Lung (tissue), 12 donors: ENCODE measurements around the gene KIF1A. TPM values are rescaled to one million over a fixed set of nuclear protein-coding genes. Genes with fewer than 3 reads are reported as not detected.

ENCODE experiments used
- ATAC-seq: fragments of 200-7000 bp; cut with Tn5 transposase; one replicate; pipeline ENCODE4 v1.9.1; 2020; ENCODE audit warnings: moderate number of reproducible peaks; ENCODE audit not compliant: insufficient read depth, low FRiP score
- DNase-seq, 3 donors: peaks; one replicate each; pipeline ENCODE4 v3.0.0-alpha.2; 2013 to 2017
- H3K27ac ChIP-seq, 2 donors: one replicate each; pipeline ENCODE4 v1.5.1; 2013; ENCODE audit warnings: mild to moderate bottlenecking in 2 of 2, moderate library complexity in 2 of 2, control low read depth in 1 of 2, inconsistent platforms in 1 of 2, low read depth in 1 of 2, low read length in 1 of 2
- H3K27me3 ChIP-seq, 3 donors: one replicate each; pipeline ENCODE4 v1.5.1; 2013; ENCODE audit warnings: low read length in 2 of 3; ENCODE audit not compliant: control insufficient read depth in 3 of 3, insufficient read depth in 3 of 3
- H3K36me3 ChIP-seq, 4 donors: one replicate each; pipeline ENCODE4 v1.5.1; 2013; ENCODE audit warnings: low read length in 4 of 4, mild to moderate bottlenecking in 1 of 4, moderate library complexity in 1 of 4; ENCODE audit not compliant: control insufficient read depth in 4 of 4, insufficient read depth in 4 of 4
- H3K4me1 ChIP-seq, 5 donors: one replicate each; pipeline ENCODE4 v1.5.1; 2013; ENCODE audit warnings: low read length in 5 of 5, mild to moderate bottlenecking in 2 of 5, moderate library complexity in 1 of 5; ENCODE audit not compliant: control insufficient read depth in 5 of 5, insufficient read depth in 5 of 5
- H3K4me3 ChIP-seq: one replicate; pipeline ENCODE4 v1.5.1; 2013; ENCODE audit warnings: mild to moderate bottlenecking, control low read depth, moderate library complexity
- H3K9ac ChIP-seq, 2 donors: one replicate each; pipeline ENCODE4 v1.5.1; 2013; ENCODE audit warnings: low read length in 2 of 2, control low read depth in 1 of 2; ENCODE audit not compliant: insufficient read depth in 1 of 2
- H3K9me3 ChIP-seq, 4 donors: one replicate each; pipeline ENCODE4 v1.5.1; 2013; ENCODE audit warnings: low read length in 3 of 4, mild to moderate bottlenecking in 1 of 4, moderate library complexity in 1 of 4; ENCODE audit not compliant: control insufficient read depth in 4 of 4, insufficient read depth in 3 of 4
- CTCF ChIP-seq: IDR thresholded peaks from 2 replicates; pipeline ENCODE4 v1.5.1; 2012; ENCODE audit warnings: mild to moderate bottlenecking; ENCODE audit errors: control extremely low read depth, extremely low read depth
- WGBS, 2 donors: extraction: QIAGEN DNeasy Blood & Tissue Kit; methylation state at CpG; one replicate each; pipeline ENCODE4 v1.1.7; 2013; 5-methylcytosine and 5-hydroxymethylcytosine counted together
- polyA plus RNA-seq, 2 donors: library from polyadenylated mRNA; stranded (reverse); fragments of 200-250 nt; gene quantifications; one replicate each; pipeline ENCODE4 v1.2.1, GENCODE V29; 2013
- total RNA-seq, 2 donors: library from RNA; depleted of rRNA in 1 of 2; stranded (reverse); fragments of >200 nt in 1 of 2; gene quantifications; one replicate each; pipeline ENCODE4 v1.2.1, GENCODE V29; 2014 to 2021
- donor health status: control.
- donor health status: control.
- donor health status: Bipolar disorder and iron deficiency.
- donor health status: healthy.
- donor health status: DM: yes; HTN: yes; CAD: no.

The KIF1A gene
- total and polyA plus RNA-seq, 4 donors: 0.14 to 2.3 (median 0.46) TPM

GRCh38 chr2:240868286-240869108 is 48.5 kb upstream of the KIF1A start, which contains the start of gene AGXT:
Gene AGXT, plus strand, starts transcription at chr2:240868824. Its CDS starts 42 bp downstream, at chr2:240868866.
- ATAC-seq (no peak), DNase-seq (peak; percentile 39 to 75 (median 74))
- no peaks in the 10 kb centered on the region for H3K36me3 ChIP-seq
- no peak within 1 kb of the TSS for H3K27ac ChIP-seq
- TF ChIP-seq CTCF: no peak
- H3K27me3 ChIP-seq: no peaks in the 10 kb centered on the region
- WGBS, 2 donors: 82% methylated on average over 21 of the region's 21 CpGs
- no peak within 1 kb of the TSS for H3K4me3 ChIP-seq
- no peaks in the 10 kb centered on the region for H3K9me3 ChIP-seq
- no peak within 1 kb of the TSS for H3K9ac ChIP-seq
- H3K4me1 ChIP-seq: no peaks in the 10 kb centered on the region

- H3K4me1 ChIP-seq: no peaks in the 10 kb centered on the region
- no peaks in the 10 kb centered on the region for H3K27me3 ChIP-seq
- H3K36me3 ChIP-seq: no peaks in the 10 kb centered on the region
- ATAC-seq (no peak), DNase-seq (no peak)
- no peak overlapping the region for H3K27ac ChIP-seq
- no peaks in the 10 kb centered on the region for H3K9me3 ChIP-seq
- no peak overlapping the region for H3K4me3 ChIP-seq
- TF ChIP-seq CTCF: no peak
- WGBS, 2 donors: 83 to 85% methylated on average over 5 of the region's 5 CpGs
- no peak overlapping the region for H3K9ac ChIP-seq
Measured at GRCh38 chr2:240865391-240865790, 45.4 kb upstream of the KIF1A start.

- Histone ChIP-seq H3K36me3 (no peaks in the 10 kb centered on the region), H3K9ac (no peak overlapping the region), H3K9me3 (no peaks in the 10 kb centered on the region), H3K27me3 (no peaks in the 10 kb centered on the region), H3K4me3 (no peak overlapping the region), H3K27ac (no peak overlapping the region), H3K4me1 (no peaks in the 10 kb centered on the region)
- no peak for DNase-seq
- 75 to 86% methylated on average over 3 of the region's 3 CpGs for WGBS, 2 donors
- no peak for ATAC-seq
- no peak for TF ChIP-seq CTCF
Measured at GRCh38 chr2:240864475-240864874, 44.5 kb upstream of the KIF1A start.
